Peyer's patch (tissue), 4 donors: ENCODE results near the gene G6PC3.

Source experiments
- CTCF ChIP-seq, 6 experiments: fragments of 450-650 bp in 4 of 6; fragments of 200-600 bp in 2 of 6; sonication (generic) in 1 of 6; IDR thresholded peaks; one replicate each; pipeline ENCODE4 v1.5.1; 2017 to 2019; ENCODE audit warnings: antibody characterized with exemption in 6 of 6, mild to moderate bottlenecking in 3 of 6, moderate library complexity in 1 of 6
- POLR2A ChIP-seq, 2 donors: fragments of 450-650 bp; IDR thresholded peaks; one replicate each; pipeline ENCODE4 v1.5.1; 2017; ENCODE audit warnings: antibody characterized with exemption in 2 of 2, mild to moderate bottlenecking in 2 of 2, moderate library complexity in 2 of 2

- no peak for TF ChIP-seq CTCF (IDR thresholded peaks at IDR 0.05)
- no peak for TF ChIP-seq POLR2A (IDR thresholded peaks at IDR 0.05)
These were observed 20.9 kb downstream of the G6PC3 start for GRCh38 chr17:44091200-44091997.
